Activated CD8-positive, alpha-beta memory T cell treated with anti-CD3 and anti-CD28 coated beads, Interleukin-2, amount 10 ng/mL, durations not matched to agents 7 days and 5 days (primary cell): ENCODE data around the gene SLC7A10. TPM values are rescaled to one million over a fixed set of nuclear protein-coding genes. Genes with fewer than 3 reads are reported as not detected.

Experiments
- ATAC-seq: fragments of 150-1000 bp; cut with Tn5 transposase; one replicate; pipeline ENCODE4 v1.10.0; 2021; ENCODE audit warnings: moderate library complexity
- CTCF ChIA-PET: fragments of 350-600 bp; sonication (Branson Sonifier 250); formaldehyde crosslinking; loops from one replicate; lab custom pipeline; 2021; ENCODE audit warnings: antibody characterized with exemption; lab: Charles Lee
- DNase-seq: peaks from one replicate; pipeline ENCODE4 v3.0.0-alpha.2; 2020
- H3K27ac Mint-ChIP-seq: one replicate; pipeline ENCODE4 v1.8.0; 2021; ENCODE audit warnings: mild to moderate bottlenecking, mixed read lengths
- H3K27me3 Mint-ChIP-seq: one replicate; pipeline ENCODE4 v1.8.0; 2021; ENCODE audit warnings: mixed read lengths
- H3K36me3 Mint-ChIP-seq: one replicate; pipeline ENCODE4 v1.8.0; 2021; ENCODE audit warnings: mild to moderate bottlenecking, mixed read lengths
- H3K4me1 Mint-ChIP-seq: one replicate; pipeline ENCODE4 v1.8.0; 2021; ENCODE audit warnings: mixed read lengths
- H3K4me3 Mint-ChIP-seq: one replicate; pipeline ENCODE4 v1.8.0; 2021; ENCODE audit warnings: mild to moderate bottlenecking, moderate library complexity, mixed read lengths
- H3K9me3 Mint-ChIP-seq: one replicate; pipeline ENCODE4 v1.8.0; 2022; ENCODE audit warnings: low read depth, mixed read lengths
- total RNA-seq, 2 experiments: library from RNA; stranded (reverse); gene quantifications; one replicate each; pipeline ENCODE4 v1.2.3, GENCODE V29; 2021

The SLC7A10 gene
- total RNA-seq, 2 experiments from 2014 or later = not detected

GRCh38 chr19:33263325-33264023, 37.8 kb upstream of the SLC7A10 start:
- CTCF ChIA-PET = no interaction called here
- Mint-ChIP-seq H3K4me3 (no peak overlapping the region), H3K4me1 (peaks cover 7% of the 10 kb centered on the region), H3K27ac (no peak overlapping the region), H3K9me3 (no peaks in the 10 kb centered on the region), H3K27me3 (peaks cover 11% of the 10 kb centered on the region), H3K36me3 (no peaks in the 10 kb centered on the region)
- DNase-seq (no peak), ATAC-seq (no peak)

- Mint-ChIP-seq H3K36me3 (no peaks in the 10 kb centered on the region), H3K4me3 (no peak overlapping the region), H3K27ac (no peak overlapping the region), H3K9me3 (no peaks in the 10 kb centered on the region), H3K27me3 (peaks cover 11% of the 10 kb centered on the region), H3K4me1 (peaks cover 7% of the 10 kb centered on the region)
- CTCF ChIA-PET = no interaction called here
- DNase-seq (no peak), ATAC-seq (no peak)
Observed at GRCh38 chr19:33261511-33262189, 36.0 kb upstream of the SLC7A10 start.

DNA sequence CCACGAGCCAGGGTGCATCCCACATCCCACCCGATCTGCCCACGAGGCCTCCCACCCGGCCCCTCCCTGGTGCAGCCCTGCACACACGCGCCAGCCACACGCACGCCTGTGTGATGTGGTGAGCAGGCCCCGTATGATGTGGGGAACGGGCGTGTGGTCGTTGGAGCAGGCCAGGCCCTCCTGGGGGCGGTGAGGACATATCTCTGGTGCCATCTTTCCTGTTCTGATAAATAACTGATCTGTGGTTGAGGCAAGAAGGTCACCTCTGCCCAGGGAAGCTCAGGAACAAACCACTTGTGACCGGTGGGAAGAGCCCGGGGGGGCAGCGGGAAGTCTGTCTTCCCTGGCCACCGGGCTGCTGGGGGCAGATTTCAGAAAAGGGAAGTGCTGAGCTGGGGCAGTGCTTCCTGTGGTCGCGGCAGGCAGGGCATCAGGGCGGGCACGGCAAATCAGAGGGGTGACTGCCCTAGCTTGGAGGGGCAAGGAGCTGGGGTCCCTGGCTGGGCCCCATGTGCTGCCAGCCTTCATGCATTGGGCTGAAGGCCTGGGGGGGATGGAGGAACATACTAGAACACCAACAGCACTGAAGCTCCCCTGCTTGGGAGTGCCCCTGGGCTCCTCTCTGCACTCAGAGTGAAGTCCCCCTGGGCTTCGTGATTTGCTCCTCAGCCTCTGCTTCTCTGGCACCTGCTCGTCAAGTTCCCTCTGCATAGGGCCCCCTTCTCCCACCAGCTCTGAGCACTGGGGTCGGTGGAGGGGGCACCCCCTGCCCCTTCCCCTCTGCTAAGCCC, 35.2 kb upstream of the SLC7A10 start:
- CTCF ChIA-PET = interaction anchor here (0.9 kb wide), 1 partner anchor 144 kb away, joined by 3 read pairs; no protein-coding TSS in a partner anchor
- no peak overlapping the region for H3K27ac Mint-ChIP-seq

GRCh38 chr19:33259539-33259938, 33.9 kb upstream of the SLC7A10 start:
- DNase-seq = no peak
- Mint-ChIP-seq H3K4me3 (no peak overlapping the region), H3K9me3 (no peaks in the 10 kb centered on the region), H3K27me3 (peaks cover 11% of the 10 kb centered on the region), H3K4me1 (peaks cover 7% of the 10 kb centered on the region), H3K36me3 (no peaks in the 10 kb centered on the region), H3K27ac (no peak overlapping the region)
- CTCF ChIA-PET = interaction anchor here (1.7 kb wide), 1 partner anchor 24 kb away, joined by 6 read pairs; no protein-coding TSS in a partner anchor
- no peak for ATAC-seq

More for the DNA sequence above, 35.2 kb upstream of the SLC7A10 start:
- Mint-ChIP-seq H3K4me1 (peaks cover 7% of the 10 kb centered on the region), H3K36me3 (no peaks in the 10 kb centered on the region), H3K4me3 (no peak overlapping the region), H3K9me3 (no peaks in the 10 kb centered on the region), H3K27me3 (peaks cover 11% of the 10 kb centered on the region)
- ATAC-seq (no peak), DNase-seq (no peak)

GRCh38 chr19:33257828-33258227, 32.2 kb upstream of the SLC7A10 start:
- peaks cover 11% of the 10 kb centered on the region for H3K27me3 Mint-ChIP-seq
- no peaks in the 10 kb centered on the region for H3K9me3 Mint-ChIP-seq
- DNase-seq = no peak
- H3K4me3 Mint-ChIP-seq = no peak overlapping the region
- CTCF ChIA-PET = no interaction called here
- H3K27ac Mint-ChIP-seq = no peak overlapping the region
- no peaks in the 10 kb centered on the region for H3K36me3 Mint-ChIP-seq
- ATAC-seq = no peak
- peaks cover 7% of the 10 kb centered on the region for H3K4me1 Mint-ChIP-seq

DNA sequence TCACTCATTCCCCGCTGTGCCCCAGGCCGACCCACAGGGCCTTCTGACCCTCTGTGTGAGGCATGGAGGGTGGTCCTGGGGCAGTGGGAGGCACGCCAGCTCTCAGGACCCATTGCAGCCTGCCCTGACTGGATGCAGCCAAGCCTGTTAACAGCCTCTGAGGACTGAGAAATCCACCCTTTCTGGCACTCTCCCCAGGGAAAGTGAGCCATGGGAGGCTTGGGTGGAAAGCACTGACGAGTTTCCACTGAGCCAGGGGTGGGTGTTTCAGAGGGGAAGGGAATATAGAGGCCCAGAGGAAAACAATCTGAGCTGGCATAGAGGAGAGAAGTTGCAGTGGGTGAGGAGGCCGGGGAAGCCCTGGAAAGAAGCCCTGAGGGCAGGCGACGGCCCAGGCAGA, 30.6 kb upstream of the SLC7A10 start:
- H3K4me1 Mint-ChIP-seq = peaks cover 5% of the 10 kb centered on the region
- H3K27ac Mint-ChIP-seq = no peak overlapping the region
- no peak for ATAC-seq

GRCh38 chr19:33255781-33256180, 30.1 kb upstream of the SLC7A10 start:
- H3K36me3 Mint-ChIP-seq = no peaks in the 10 kb centered on the region
- DNase-seq = no peak
- ATAC-seq = no peak
- no peak overlapping the region for H3K27ac Mint-ChIP-seq
- no peaks in the 10 kb centered on the region for H3K9me3 Mint-ChIP-seq
- CTCF ChIA-PET = interaction anchor here (1.5 kb wide), 1 partner anchor 160 kb away, joined by 3 read pairs; no protein-coding TSS in a partner anchor
- H3K4me3 Mint-ChIP-seq = no peak overlapping the region
- H3K27me3 Mint-ChIP-seq = peaks cover 9% of the 10 kb centered on the region
- peaks cover 2% of the 10 kb centered on the region for H3K4me1 Mint-ChIP-seq

More for the DNA sequence above, 30.6 kb upstream of the SLC7A10 start:
- Mint-ChIP-seq H3K36me3 (no peaks in the 10 kb centered on the region), H3K9me3 (no peaks in the 10 kb centered on the region), H3K27me3 (peaks cover 11% of the 10 kb centered on the region), H3K4me3 (no peak overlapping the region)
- no peak for DNase-seq
- CTCF ChIA-PET = interaction anchor here (1.5 kb wide), 1 partner anchor 160 kb away, joined by 3 read pairs; no protein-coding TSS in a partner anchor

DNA sequence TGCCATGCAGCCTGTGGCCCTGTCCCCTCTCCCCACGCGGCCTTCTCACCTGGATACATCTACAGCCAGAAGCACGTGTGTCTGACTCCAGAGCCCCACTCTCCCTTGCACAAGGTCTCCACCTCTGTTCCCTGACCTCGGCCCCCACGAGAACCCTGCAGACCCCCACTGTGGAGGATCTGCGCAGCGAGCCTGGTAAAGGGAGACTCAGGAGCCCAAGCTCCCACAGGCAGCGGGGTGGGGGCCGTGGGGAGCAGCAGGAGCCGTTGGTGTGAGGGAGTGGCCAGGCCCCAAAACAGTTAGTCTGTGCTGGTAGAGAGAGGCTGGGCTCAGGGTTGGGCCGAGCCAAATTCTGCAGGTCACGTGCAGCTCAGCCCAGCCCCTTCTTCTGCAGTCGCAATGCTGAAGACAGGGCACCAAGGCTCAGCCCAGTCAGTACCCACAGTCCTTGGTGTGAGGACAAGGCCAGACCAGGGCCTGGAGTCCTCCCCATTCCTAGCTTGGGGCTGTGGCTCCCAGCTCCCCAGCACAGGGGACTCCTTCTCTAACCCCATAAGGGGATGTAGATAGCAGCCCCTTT, 28.7 kb upstream of the SLC7A10 start:
- ATAC-seq = no peak
- H3K9me3 Mint-ChIP-seq = no peaks in the 10 kb centered on the region
- H3K4me3 Mint-ChIP-seq = no peak overlapping the region
- H3K27me3 Mint-ChIP-seq = peaks cover 3% of the 10 kb centered on the region
- no peaks in the 10 kb centered on the region for H3K36me3 Mint-ChIP-seq
- DNase-seq = no peak
- H3K4me1 Mint-ChIP-seq = no peaks in the 10 kb centered on the region
- H3K27ac Mint-ChIP-seq = no peak overlapping the region
- CTCF ChIA-PET = interaction anchor here (1.3 kb wide), 1 partner anchor 152 kb away, joined by 4 read pairs; no protein-coding TSS in a partner anchor

DNA sequence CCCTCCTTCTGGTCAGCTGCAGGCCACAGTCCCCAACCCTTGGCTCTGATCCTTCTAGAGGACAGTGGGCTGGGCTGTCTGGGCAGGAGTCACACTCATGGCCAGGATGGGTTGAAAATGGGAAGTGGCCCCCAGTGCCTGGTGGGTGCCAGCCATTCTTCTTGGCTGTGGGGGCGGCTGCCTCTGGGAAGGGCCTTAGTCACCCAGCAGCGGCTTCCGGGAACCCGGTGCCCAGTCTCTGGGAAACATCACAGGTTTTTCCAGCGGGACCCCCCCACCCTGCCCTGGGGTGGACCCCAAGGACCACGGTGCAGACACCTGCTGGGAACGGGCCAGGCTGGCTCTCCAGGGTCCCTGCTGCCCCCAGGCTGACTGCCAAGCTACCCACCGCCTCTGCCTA, 27.3 kb upstream of the SLC7A10 start:
- ATAC-seq (no peak), DNase-seq (no peak)
- no peaks in the 10 kb centered on the region for H3K9me3 Mint-ChIP-seq
- no peak overlapping the region for H3K4me3 Mint-ChIP-seq
- no peaks in the 10 kb centered on the region for H3K27me3 Mint-ChIP-seq
- no peak overlapping the region for H3K27ac Mint-ChIP-seq
- CTCF ChIA-PET = no interaction called here
- no peaks in the 10 kb centered on the region for H3K36me3 Mint-ChIP-seq
- no peaks in the 10 kb centered on the region for H3K4me1 Mint-ChIP-seq

- H3K27me3 Mint-ChIP-seq = no peaks in the 10 kb centered on the region
- no peak overlapping the region for H3K4me3 Mint-ChIP-seq
- no peaks in the 10 kb centered on the region for H3K4me1 Mint-ChIP-seq
- H3K9me3 Mint-ChIP-seq = no peaks in the 10 kb centered on the region
- no peak for ATAC-seq
- CTCF ChIA-PET = no interaction called here
- DNase-seq = no peak
- no peaks in the 10 kb centered on the region for H3K36me3 Mint-ChIP-seq
- no peak overlapping the region for H3K27ac Mint-ChIP-seq
Observed at GRCh38 chr19:33252418-33252962, 26.8 kb upstream of the SLC7A10 start.

GRCh38 chr19:33251526-33252090, 26.0 kb upstream of the SLC7A10 start:
- Mint-ChIP-seq H3K4me3 (no peak overlapping the region), H3K27ac (no peak overlapping the region)

GRCh38 chr19:33251076-33251475, 25.4 kb upstream of the SLC7A10 start:
- Mint-ChIP-seq H3K4me1 (no peaks in the 10 kb centered on the region), H3K27me3 (no peaks in the 10 kb centered on the region), H3K27ac (no peak overlapping the region), H3K36me3 (no peaks in the 10 kb centered on the region), H3K9me3 (peaks cover 2% of the 10 kb centered on the region), H3K4me3 (no peak overlapping the region)
- ATAC-seq = no peak
- CTCF ChIA-PET = no interaction called here
- no peak for DNase-seq

More at GRCh38 chr19:33251526-33252090, 26.0 kb upstream of the SLC7A10 start:
- CTCF ChIA-PET = no interaction called here
- DNase-seq = no peak
- H3K27me3 Mint-ChIP-seq = no peaks in the 10 kb centered on the region
- no peaks in the 10 kb centered on the region for H3K9me3 Mint-ChIP-seq
- H3K36me3 Mint-ChIP-seq = no peaks in the 10 kb centered on the region
- ATAC-seq = no peak
- H3K4me1 Mint-ChIP-seq = no peaks in the 10 kb centered on the region
